Fibroblast of villous mesenchyme (primary cell): ENCODE results near the gene SPSB1. TPM values are rescaled to one million over a fixed set of nuclear protein-coding genes. Genes with fewer than 3 reads are reported as not detected.
"Not testable (repeated sequence)": the region's sequence is repeated elsewhere in the genome, so short reads cannot be mapped to it uniquely, and the experiment has no call there.

Source experiments
- DNase-seq: peaks from one replicate; pipeline ENCODE4 v3.0.0-alpha.2; 2010; ENCODE audit warnings: low read depth
- H3K4me3 ChIP-seq: 2 replicates; pipeline ENCODE4 v1.5.1; 2011; ENCODE audit warnings: low read depth, mild to moderate bottlenecking, low read length
- CTCF ChIP-seq: IDR thresholded peaks from 2 replicates; pipeline ENCODE4 v1.5.1; 2012; ENCODE audit warnings: low read depth, mild to moderate bottlenecking, low read length; ENCODE audit not compliant: insufficient read depth
- total RNA-seq: library from RNA; depleted of rRNA; stranded (reverse); fragments of >200 nt; gene quantifications from 2 replicates; pipeline ENCODE4 v1.2.3, GENCODE V29; 2012

SPSB1 gene
- total RNA-seq, 1 donor: 20.7 TPM

GRCh38 chr1:9298282-9298681 lies 5.6 kb downstream of the SPSB1 start:
- no peak for DNase-seq
- TF ChIP-seq CTCF: no peak
- no peak overlapping the region for H3K4me3 ChIP-seq

GRCh38 chr1:9299571-9300541 lies 7.2 kb downstream of the SPSB1 start:
- H3K4me3 ChIP-seq: not testable (repeated sequence)

GRCh38 chr1:9300573-9300972 lies 7.9 kb downstream of the SPSB1 start:
- TF ChIP-seq CTCF: no peak
- no peak overlapping the region for H3K4me3 ChIP-seq
- no peak for DNase-seq

More at GRCh38 chr1:9299571-9300541, 7.2 kb downstream of the SPSB1 start:
- DNase-seq: peak; percentile 74

GRCh38 chr1:9302745-9303524 lies 10.2 kb downstream of the SPSB1 start:
- H3K4me3 ChIP-seq: peak overlapping the region; percentile 3
- TF ChIP-seq CTCF: no peak
- peak; percentile 97 for DNase-seq

GRCh38 chr1:9303916-9304315 lies 11.2 kb downstream of the SPSB1 start:
- DNase-seq: no peak
- TF ChIP-seq CTCF: no peak
- H3K4me3 ChIP-seq: no peak overlapping the region

GRCh38 chr1:9305216-9305615 lies 12.5 kb downstream of the SPSB1 start:
- TF ChIP-seq CTCF: no peak
- no peak for DNase-seq
- no peak overlapping the region for H3K4me3 ChIP-seq

- no peak overlapping the region for H3K4me3 ChIP-seq
- no peak for TF ChIP-seq CTCF
- DNase-seq: no peak
Measured at GRCh38 chr1:9306006-9306405, 13.3 kb downstream of the SPSB1 start.
